Activated T-cell treated with anti-CD3 and anti-CD28 coated beads, Interleukin-2, amount 50 U/mL, for 72 hours (primary cell): ENCODE results near the gene ECI1. TPM values are rescaled to one million over a fixed set of nuclear protein-coding genes. Genes with fewer than 3 reads are reported as not detected.

Experiments
- ATAC-seq, 2 donors: fragments of 150-1000 bp; cut with Tn5 transposase; replicated peaks in 1 of 2; 2 replicates each; pipeline ENCODE4 v1.10.0; 2021; ENCODE audit warnings: moderate library complexity in 2 of 2, mild to moderate bottlenecking in 1 of 2
- DNase-seq, 2 donors: peaks; one replicate each; pipeline ENCODE4 v3.0.0; 2021 to 2022; ENCODE audit warnings: mixed read lengths in 1 of 2
- H3K27ac Mint-ChIP-seq: one replicate; pipeline ENCODE4 v1.8.0; 2022; ENCODE audit warnings: mild to moderate bottlenecking, moderate library complexity, mixed read lengths
- H3K27me3 Mint-ChIP-seq: one replicate; pipeline ENCODE4 v1.8.0; 2022; ENCODE audit warnings: low read depth, mixed read lengths
- H3K36me3 Mint-ChIP-seq, 2 donors: one replicate each; pipeline ENCODE4 v1.8.0; 2022; ENCODE audit warnings: mixed read lengths in 2 of 2, mild to moderate bottlenecking in 1 of 2; ENCODE audit not compliant: insufficient read depth in 2 of 2
- H3K4me1 Mint-ChIP-seq: one replicate; pipeline ENCODE4 v1.8.0; 2022; ENCODE audit warnings: low read depth, mixed read lengths
- H3K4me3 Mint-ChIP-seq, 2 donors: one replicate each; pipeline ENCODE4 v1.8.0; 2022; ENCODE audit warnings: mild to moderate bottlenecking in 2 of 2, mixed read lengths in 2 of 2, moderate library complexity in 2 of 2
- H3K9me3 Mint-ChIP-seq, 2 donors: one replicate each; pipeline ENCODE4 v1.8.0; 2022; ENCODE audit warnings: mixed read lengths in 2 of 2
- total RNA-seq, 2 donors: library from RNA; stranded (reverse); gene quantifications; one replicate each; pipeline ENCODE4 v1.2.3, GENCODE V29; 2022

ECI1 gene
- total RNA-seq, 2 donors from 2014 or later = 101 to 102 TPM

DNA sequence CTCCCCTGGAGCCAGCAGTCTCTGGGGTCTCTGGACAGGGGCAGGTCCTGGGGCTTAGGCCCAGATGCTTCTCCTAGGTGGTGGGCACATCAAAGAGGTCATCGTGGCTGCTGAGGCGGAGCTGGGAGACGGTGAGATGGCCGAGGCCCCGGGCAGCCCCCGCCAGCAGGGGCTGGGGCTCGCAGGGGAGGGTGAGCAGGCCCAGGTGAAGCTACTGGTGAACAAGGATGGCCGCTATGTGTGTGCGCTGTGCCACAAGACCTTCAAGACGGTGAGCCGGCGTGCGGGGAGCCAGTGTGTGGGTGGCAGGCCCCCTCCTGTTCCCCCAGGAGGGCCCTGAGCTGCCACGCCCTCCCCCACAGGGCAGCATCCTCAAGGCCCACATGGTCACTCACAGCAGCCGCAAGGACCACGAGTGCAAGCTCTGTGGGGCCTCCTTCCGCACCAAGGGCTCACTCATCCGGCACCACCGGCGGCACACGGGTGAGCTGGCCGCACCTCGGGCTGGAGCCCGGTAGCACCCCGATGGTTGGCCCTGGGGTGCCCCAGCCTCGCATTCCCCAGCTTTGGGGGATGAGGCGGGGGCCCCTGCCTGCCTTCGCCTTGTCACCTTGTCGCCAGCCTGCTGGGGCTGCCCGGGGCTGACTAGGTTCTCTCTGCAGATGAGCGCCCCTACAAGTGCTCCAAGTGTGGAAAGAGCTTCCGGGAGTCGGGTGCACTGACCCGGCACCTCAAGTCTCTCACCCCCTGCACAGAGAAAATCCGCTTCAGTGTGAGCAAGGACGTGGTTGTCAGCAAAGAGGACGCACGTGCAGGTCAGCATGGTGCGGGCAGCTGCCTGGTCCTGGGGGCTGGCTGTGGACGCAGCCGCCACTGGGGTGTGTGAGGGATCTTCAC lies 19.0 kb downstream of the ECI1 start:
- Mint-ChIP-seq H3K4me1 (no peaks in the 10 kb centered on the region), H3K4me3 (no peak overlapping the region), H3K36me3 (peaks cover 2 to 4% of the 10 kb centered on the region in 2 donors), H3K27me3 (no peaks in the 10 kb centered on the region), H3K9me3 (no peaks in the 10 kb centered on the region), H3K27ac (no peak overlapping the region)
- ATAC-seq (no peak), DNase-seq (no peak)

GRCh38 chr16:2231016-2231931 lies 20.1 kb downstream of the ECI1 start:
- DNase-seq = no peak
- Mint-ChIP-seq H3K4me1 (peaks cover 2% of the 10 kb centered on the region), H3K4me3 (no peak overlapping the region), H3K27ac (no peak overlapping the region), H3K9me3 (no peaks in the 10 kb centered on the region), H3K36me3 (peaks cover 2 to 4% of the 10 kb centered on the region in 2 donors), H3K27me3 (no peaks in the 10 kb centered on the region)
- ATAC-seq = no peak

GRCh38 chr16:2230376-2230775 lies 21.0 kb downstream of the ECI1 start:
- no peak for DNase-seq
- H3K36me3 Mint-ChIP-seq = peaks cover 1 to 4% of the 10 kb centered on the region in 2 donors
- H3K4me1 Mint-ChIP-seq = peaks cover 8% of the 10 kb centered on the region
- H3K9me3 Mint-ChIP-seq = no peaks in the 10 kb centered on the region
- no peak for ATAC-seq
- no peak overlapping the region for H3K4me3 Mint-ChIP-seq
- no peak overlapping the region for H3K27ac Mint-ChIP-seq
- H3K27me3 Mint-ChIP-seq = no peaks in the 10 kb centered on the region

- DNase-seq = no peak
- Mint-ChIP-seq H3K4me1 (peaks cover 12% of the 10 kb centered on the region), H3K27me3 (no peaks in the 10 kb centered on the region), H3K27ac (no peak overlapping the region), H3K4me3 (no peak overlapping the region), H3K36me3 (peaks cover 0 to 3% of the 10 kb centered on the region in 2 donors), H3K9me3 (no peaks in the 10 kb centered on the region)
- no peak for ATAC-seq
Observed at GRCh38 chr16:2229632-2230250, 21.6 kb downstream of the ECI1 start.

DNA sequence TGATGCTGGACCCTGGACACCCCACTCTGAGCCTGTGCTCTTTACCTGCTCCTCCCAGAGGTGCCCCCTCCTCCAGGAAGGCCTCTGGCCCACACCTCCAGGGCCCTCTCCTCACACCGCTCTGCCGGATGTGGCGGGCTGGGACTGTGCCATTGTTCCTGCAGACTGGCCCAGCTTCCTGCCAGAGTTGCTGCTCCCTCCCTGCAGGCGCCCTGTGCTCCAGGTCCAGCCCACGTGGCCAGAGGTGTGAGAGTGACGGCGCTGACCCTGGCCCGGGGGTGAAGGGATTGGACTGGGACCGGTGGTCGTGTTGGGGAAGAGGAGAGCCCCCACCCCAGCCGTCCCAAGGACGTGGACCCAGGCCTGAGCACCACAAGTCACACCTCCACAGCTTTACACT lies 22.3 kb downstream of the ECI1 start:
- no peak overlapping the region for H3K27ac Mint-ChIP-seq
- H3K27me3 Mint-ChIP-seq = no peaks in the 10 kb centered on the region
- DNase-seq = no peak
- no peak overlapping the region for H3K4me3 Mint-ChIP-seq
- peaks cover 18% of the 10 kb centered on the region for H3K4me1 Mint-ChIP-seq
- H3K36me3 Mint-ChIP-seq = peaks cover 0 to 3% of the 10 kb centered on the region in 2 donors
- ATAC-seq = no peak
- H3K9me3 Mint-ChIP-seq = no peaks in the 10 kb centered on the region

DNA sequence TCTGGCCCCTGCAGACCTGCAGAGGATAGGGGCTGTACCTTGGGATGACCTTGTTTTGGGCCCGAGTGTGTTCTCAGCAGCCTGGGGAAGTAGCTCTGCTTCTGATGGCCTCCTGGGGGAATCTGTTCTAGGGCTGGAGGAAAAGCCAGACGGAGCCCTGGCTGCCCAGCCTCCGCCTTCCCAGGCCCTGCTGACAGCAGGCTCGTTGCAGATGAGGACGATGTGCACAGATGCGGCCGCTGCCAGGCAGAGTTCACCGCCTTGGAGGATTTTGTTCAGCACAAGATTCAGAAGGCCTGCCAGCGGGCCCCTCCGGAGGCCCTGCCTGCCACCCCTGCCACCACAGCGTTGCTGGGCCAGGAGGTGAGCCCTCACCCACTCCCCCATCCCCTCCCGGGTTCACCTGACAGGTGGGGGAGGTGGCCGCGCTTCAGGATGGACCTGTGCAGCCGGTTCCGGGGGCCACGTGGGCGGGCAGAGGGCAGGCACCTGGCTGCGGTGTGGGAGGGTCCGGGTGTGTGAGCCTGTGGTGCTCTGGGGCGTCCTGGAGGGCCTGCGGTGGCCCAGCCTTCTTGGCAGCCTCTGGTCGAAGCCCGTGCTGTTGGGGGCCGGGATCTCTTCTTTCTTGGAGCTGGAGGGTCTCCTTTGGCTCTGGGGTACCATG lies 23.1 kb downstream of the ECI1 start:
- no peak for DNase-seq
- H3K27ac Mint-ChIP-seq = no peak overlapping the region
- H3K36me3 Mint-ChIP-seq = no peaks in the 10 kb centered on the region
- H3K4me1 Mint-ChIP-seq = peaks cover 18% of the 10 kb centered on the region
- no peaks in the 10 kb centered on the region for H3K27me3 Mint-ChIP-seq
- no peak for ATAC-seq
- no peak overlapping the region for H3K4me3 Mint-ChIP-seq
- no peaks in the 10 kb centered on the region for H3K9me3 Mint-ChIP-seq

- no peak for DNase-seq
- no peak overlapping the region for H3K4me3 Mint-ChIP-seq
- no peaks in the 10 kb centered on the region for H3K36me3 Mint-ChIP-seq
- H3K27me3 Mint-ChIP-seq = no peaks in the 10 kb centered on the region
- no peaks in the 10 kb centered on the region for H3K9me3 Mint-ChIP-seq
- peaks cover 18% of the 10 kb centered on the region for H3K4me1 Mint-ChIP-seq
- no peak overlapping the region for H3K27ac Mint-ChIP-seq
- no peak for ATAC-seq
Observed at GRCh38 chr16:2226918-2227317, 24.5 kb downstream of the ECI1 start.

GRCh38 chr16:2226245-2226793 lies 25.1 kb downstream of the ECI1 start:
- Mint-ChIP-seq H3K4me1 (peaks cover 18% of the 10 kb centered on the region), H3K27ac (no peak overlapping the region), H3K27me3 (no peaks in the 10 kb centered on the region), H3K36me3 (no peaks in the 10 kb centered on the region), H3K4me3 (peak overlapping the region in 1 of 2 donors; percentile 17), H3K9me3 (no peaks in the 10 kb centered on the region)
- ATAC-seq = no peak
- no peak for DNase-seq

DNA sequence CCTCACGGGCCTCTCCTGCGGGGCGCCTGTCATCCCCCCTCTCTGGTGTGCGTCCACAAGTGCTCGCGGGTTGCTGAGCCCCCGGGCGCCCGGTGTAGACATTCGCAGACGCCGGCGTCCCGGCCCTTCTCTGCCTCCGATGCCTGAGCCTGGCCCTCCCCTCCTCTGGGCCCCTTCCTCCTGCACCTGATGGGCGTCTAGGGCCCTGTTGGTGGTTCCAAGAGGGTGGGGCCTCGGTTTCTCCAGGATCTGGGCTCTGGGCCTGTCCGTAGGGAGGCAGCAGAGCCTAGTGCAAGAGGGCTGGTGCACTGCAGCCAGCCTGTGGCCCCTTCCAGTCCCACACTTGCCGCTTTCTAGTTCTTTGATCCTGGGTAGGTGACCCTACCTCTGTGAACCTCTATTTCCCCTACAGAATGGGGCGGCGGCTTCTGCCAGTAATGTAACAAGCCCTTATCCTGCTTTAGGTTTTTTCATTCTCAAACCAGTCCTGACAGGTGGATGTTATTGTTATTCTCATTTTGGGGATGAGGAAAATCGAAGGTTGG lies 27.4 kb downstream of the ECI1 start:
- H3K4me1 Mint-ChIP-seq = peaks cover 18% of the 10 kb centered on the region
- peak overlapping the region; percentile 57 for H3K27ac Mint-ChIP-seq
- peak overlapping the region; percentile 87 to 91 for H3K4me3 Mint-ChIP-seq

DNA sequence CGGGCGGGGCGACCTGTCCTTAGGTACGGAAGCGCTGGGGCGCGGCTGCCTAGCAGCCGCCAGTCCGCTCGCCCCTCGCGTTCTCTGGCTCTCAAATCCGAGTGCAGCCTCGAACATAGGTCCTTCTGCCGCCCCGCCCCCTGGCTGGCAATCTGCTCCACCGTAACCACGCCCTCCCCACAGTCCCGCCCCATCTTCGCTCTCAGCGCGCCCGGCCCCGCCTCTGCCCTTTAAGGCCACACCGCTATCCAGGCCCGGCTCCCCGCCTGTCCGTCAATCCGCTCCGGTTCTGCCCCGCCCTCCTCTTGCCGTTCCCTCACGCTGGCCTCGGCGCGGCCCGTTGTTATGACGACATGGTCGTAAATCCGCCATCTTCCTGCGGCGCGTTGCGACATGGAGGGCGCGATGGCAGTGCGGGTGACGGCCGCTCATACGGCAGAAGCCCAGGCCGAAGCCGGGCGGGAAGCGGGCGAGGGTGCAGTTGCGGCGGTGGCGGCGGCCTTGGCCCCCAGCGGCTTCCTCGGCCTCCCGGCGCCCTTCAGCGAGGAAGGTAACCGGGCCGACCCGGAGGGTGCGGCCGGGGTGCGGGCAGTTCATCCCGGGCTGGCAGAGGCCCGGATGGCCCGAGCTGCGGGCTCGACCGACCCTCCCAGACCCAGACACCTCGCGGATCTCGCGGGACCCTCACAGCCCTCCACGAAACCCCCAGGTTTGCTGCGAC lies 28.0 kb downstream of the ECI1 start, which contains the start of gene E4F1:
TSS of gene E4F1 (plus strand) at position 371 of the 721 bp plus-strand sequence. CDS start at position 394, 23 bp downstream.
- Mint-ChIP-seq H3K36me3 (no peaks in the 10 kb centered on the region), H3K27ac (peak within 1 kb of the TSS; percentile 57), H3K9me3 (no peaks in the 10 kb centered on the region), H3K27me3 (no peaks in the 10 kb centered on the region), H3K4me1 (peaks cover 18% of the 10 kb centered on the region), H3K4me3 (peak within 1 kb of the TSS; percentile 87 to 91)
- DNase-seq (peak; percentile 100), ATAC-seq (peak; percentile 98)

More for the DNA sequence above, 27.4 kb downstream of the ECI1 start:
- Mint-ChIP-seq H3K27me3 (no peaks in the 10 kb centered on the region), H3K36me3 (no peaks in the 10 kb centered on the region), H3K9me3 (no peaks in the 10 kb centered on the region)
- DNase-seq (peak; percentile 32 to 41), ATAC-seq (peak; percentile 13)

DNA sequence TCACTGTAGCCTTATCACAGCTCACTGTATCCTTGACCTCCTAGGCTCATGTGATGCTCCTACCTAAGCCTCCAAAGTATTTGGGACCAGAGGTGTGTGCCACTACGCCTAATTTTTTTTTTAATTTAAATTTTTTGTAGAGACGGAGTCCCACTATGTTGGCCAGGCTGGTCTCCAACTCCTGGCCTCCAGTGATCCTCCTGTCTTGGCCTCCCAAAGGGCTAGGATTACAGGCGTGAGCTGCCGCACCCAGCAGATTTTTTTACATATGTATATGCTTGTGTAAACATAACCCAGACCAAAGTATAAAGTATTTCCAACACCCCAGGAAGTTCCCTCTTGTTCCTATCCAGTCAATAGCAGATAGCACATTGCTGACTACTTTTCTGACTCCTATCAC lies 35.1 kb downstream of the ECI1 start:
- Mint-ChIP-seq H3K36me3 (peaks cover 0 to 1% of the 10 kb centered on the region in 2 donors), H3K9me3 (no peaks in the 10 kb centered on the region), H3K4me1 (peaks cover 39% of the 10 kb centered on the region), H3K27me3 (no peaks in the 10 kb centered on the region), H3K27ac (no peak overlapping the region), H3K4me3 (peak overlapping the region; percentile 63 to 89)
- ATAC-seq = no peak
- DNase-seq = no peak

DNA sequence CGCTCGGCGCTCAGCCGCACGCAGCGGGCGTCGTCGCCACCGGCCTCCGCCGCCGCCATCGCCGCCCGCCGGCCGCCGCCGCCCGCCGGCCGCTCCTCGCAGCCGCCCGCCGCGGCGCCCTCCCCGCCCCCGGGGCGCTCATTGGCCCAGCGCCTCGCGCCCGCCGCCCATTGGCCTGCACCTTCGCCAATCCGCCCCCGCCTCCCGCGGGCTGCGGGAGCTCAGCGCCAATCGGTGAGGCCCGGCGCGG lies 36.7 kb downstream of the ECI1 start, which contains the start of gene PGP:
TSS of gene PGP (minus strand) at position 122 of the 250 bp plus-strand sequence. CDS start at position 59, 63 bp downstream.
- Mint-ChIP-seq H3K4me3 (peak within 1 kb of the TSS; percentile 89 to 92), H3K36me3 (peaks cover 0 to 1% of the 10 kb centered on the region in 2 donors), H3K27me3 (no peaks in the 10 kb centered on the region), H3K27ac (peak within 1 kb of the TSS; percentile 75), H3K9me3 (no peaks in the 10 kb centered on the region), H3K4me1 (peaks cover 39% of the 10 kb centered on the region)
- DNase-seq (no peak), ATAC-seq (peak; percentile 91 to 93)
